Stimulated activated CD8-positive, alpha-beta memory T cell treated with anti-CD3 and anti-CD28 coated beads, Interleukin-12 subunit alpha, Interleukin-12 subunit beta, amount 100 ng/mL, for 4 hours (primary cell): ENCODE data around the gene NDEL1.

Experiments used
- DNase-seq: peaks from one replicate; pipeline ENCODE4 v3.0.0-alpha.2; 2020; ENCODE audit warnings: low read depth

The NDEL1 gene

DNA sequence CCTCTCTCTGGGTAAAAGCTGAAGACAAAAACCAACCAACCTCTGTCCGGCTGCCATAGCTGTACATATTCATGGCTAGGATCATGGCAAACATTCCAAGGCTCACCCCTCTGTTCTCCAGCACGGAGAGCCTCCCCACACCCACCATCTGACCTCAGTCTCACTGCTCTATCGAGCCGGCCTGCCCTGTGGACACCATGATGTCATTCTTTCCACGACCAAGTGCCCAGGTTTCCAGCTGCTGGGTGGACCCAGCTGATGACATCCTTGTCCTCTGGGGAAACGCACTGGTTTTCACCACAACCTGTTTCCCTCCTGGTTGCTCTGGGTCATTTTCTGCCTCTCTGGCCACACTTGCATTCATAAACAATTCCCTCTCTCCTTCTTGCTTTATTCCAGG, 67.7 kb downstream of the NDEL1 start:
- no peak for DNase-seq

DNA sequence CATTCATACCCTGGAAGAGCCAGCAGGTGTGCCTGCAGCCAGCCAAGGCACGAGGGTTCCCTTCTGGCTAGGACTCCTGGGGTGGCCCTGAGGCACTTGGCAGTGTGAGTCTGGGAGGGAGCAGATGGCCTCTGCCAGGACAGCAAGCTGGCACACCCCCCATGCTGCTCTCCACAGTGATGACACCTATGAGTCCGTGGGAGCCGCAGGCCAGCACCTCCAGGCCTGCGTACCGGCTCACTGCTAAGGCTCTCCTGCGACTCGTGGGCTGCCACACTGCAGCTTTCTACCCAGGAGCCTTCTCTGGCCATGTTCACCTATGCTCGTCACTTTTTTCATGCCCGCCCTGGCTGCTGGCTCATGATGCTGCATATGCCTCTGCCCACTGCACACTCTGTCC, 68.1 kb downstream of the NDEL1 start:
- DNase-seq, result no peak

DNA sequence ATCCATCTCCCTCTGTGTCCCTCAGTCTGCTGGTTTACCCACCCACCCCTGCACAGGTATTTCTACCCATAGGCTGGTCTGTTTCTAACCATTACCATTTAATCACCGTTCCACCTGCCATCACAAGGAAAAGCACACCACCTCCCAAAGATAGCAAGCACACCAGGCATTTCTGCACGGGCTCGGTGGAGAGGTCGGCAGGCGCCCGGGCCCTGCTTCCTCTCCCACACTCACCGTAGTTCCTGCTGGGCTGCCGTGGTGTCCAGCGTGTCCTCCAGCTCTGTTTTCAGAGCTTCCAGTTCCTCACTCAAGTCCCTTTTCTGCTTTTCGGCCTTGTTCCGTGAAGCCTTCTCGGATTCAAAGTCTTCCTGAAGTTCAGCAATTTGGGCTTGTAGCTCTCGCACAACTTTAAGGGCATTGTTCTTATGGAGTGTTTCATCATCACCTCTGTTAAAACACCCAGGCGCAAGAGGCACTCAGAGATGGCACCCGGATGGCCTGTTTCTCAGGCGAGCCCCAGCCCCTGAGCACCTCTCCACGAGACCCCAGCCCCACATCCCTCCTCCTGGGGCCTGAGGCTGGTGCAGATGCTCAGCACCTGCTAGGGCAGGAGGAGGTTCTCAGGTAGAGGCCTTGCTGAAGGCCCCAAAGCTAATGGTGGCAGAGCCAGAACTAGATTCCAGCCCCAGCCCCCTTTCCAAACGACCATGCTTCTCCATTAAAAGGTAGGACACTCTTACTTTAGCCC, 69.0 kb downstream of the NDEL1 start:
- DNase-seq, result no peak

DNA sequence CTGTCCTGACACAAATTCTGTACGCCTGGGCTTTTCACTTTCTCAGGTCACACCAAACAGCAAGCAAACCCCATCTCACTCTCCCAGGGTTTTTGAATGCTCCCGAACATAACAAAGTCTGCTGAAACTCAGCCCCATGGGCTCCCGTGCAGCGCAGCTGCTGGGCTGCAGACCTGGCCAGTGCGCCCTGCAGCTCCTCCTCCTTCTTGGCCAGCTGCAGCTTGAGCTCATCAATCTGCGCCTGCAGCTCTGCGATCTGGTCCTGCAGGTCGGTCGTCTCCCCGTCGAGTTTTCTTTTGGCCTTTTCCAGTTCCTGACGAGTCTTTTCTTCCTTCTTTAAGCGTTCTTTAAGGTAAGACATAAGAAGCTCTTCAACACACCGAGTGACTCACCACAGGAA, 70.5 kb downstream of the NDEL1 start:
- no peak for DNase-seq

DNA sequence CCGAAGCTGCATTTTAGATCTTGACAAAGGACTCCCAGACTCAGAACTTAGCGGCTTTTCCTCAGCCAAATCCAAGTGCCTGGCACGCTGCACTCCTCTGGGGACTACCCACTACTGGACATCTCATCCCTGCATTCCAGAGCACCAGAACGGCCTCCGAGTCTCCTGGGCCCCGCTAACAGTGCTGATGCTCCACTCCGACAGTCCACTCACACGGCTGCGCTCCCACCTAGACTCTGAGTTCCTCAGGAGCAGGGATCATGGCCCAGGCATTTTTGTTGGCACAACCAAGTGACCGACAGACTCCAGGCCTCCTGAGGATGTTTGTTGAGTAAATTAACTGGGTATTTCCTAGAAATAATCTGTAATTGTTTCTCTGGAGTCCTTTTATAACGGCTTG, 79.1 kb downstream of the NDEL1 start:
- DNase-seq, result no peak
